Subcutaneous preadipocyte (primary cell): ENCODE measurements around the gene PIK3R5. TPM values are rescaled to one million over a fixed set of nuclear protein-coding genes. Genes with fewer than 3 reads are reported as not detected.

ENCODE experiments used
- total RNA-seq: library from RNA; depleted of rRNA; stranded (reverse); fragments of >200 nt; gene quantifications from 2 replicates; pipeline ENCODE4 v1.2.3, GENCODE V29; 2012

PIK3R5 gene
- total RNA-seq = not detected in 2 replicates

GRCh38 chr17:8965394-8966168 lies at the start of gene PIK3R5:
TSS of gene PIK3R5 (minus strand) at chr17:8965707. CDS start at chr17:8911494, 54,213 bp downstream.

GRCh38 chr17:8867361-8867981 lies 98.0 kb downstream of the PIK3R5 start, which contains the start of gene PIK3R6:
TSS of gene PIK3R6 (minus strand) at chr17:8867674. CDS start at chr17:8849794, 17,880 bp downstream.

Other genes with a start within 250 kb of the PIK3R5 start
- gene CCDC42, start 220.9 kb downstream of the PIK3R5 start, total RNA-seq = not detected in 2 replicates
- not detected in 2 replicates for gene SPDYE4, start 207.2 kb downstream of the PIK3R5 start, total RNA-seq
- gene MFSD6L, start 166.3 kb downstream of the PIK3R5 start, total RNA-seq = not detected in 2 replicates
- gene PIK3R6, start 98.0 kb downstream of the PIK3R5 start, total RNA-seq = not detected in 2 replicates
- 0.20 and 0.37 TPM in 2 replicates for gene NTN1, start 55.8 kb upstream of the PIK3R5 start, total RNA-seq